Stimulated activated CD4-positive, alpha-beta T cell treated with anti-CD3 and anti-CD28 coated beads, Interleukin-15, amount 100 ng/mL, for 48 hours (primary cell): ENCODE results near the gene TMEM236.

Experiments used
- DNase-seq, 2 donors: peaks; one replicate each; pipeline ENCODE4 v3.0.0-alpha.2; 2020; ENCODE audit warnings: low read depth in 2 of 2

Gene TMEM236

DNA sequence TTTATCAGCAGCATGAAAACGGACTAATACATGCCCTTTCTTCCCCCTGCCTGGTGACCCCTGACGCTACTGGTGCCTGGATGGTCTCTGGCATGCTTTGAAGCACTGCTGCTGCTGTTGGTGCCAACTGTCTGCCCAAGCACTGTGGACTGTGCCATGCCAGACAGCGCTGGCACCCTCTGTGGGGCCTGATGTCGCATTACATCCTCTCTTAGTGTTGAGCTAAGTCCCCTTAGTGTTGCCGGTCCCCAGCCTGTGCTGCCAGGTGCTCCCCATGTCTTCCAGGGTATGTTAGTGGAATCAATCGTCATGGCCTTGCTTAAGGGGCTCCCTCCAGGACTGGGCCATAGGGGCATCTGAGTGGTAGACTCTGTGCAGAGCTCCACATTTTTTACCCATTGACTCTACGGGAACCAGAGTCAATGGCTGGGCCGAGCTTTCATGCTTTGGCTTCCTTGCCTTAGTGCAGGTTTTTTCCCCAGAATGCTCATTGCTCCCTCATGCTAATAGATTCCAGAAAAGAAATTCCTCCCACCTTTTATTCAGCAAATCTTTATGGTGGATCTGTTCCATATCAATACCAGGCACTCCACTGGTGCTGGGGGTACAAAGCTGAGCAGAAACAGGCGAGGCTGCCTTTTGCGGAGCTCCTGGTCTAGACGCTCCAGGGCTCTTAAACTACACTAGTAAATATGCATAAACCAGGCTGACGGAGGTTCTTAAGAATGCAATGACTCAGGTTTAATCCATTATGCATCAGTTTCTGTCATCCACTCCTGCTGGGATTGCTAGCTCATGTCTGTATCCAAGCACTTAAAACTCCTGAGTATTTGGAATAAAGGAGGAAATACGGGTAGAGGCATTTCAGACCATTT, 35.3 kb downstream of the TMEM236 start:
- DNase-seq = no peak

DNA sequence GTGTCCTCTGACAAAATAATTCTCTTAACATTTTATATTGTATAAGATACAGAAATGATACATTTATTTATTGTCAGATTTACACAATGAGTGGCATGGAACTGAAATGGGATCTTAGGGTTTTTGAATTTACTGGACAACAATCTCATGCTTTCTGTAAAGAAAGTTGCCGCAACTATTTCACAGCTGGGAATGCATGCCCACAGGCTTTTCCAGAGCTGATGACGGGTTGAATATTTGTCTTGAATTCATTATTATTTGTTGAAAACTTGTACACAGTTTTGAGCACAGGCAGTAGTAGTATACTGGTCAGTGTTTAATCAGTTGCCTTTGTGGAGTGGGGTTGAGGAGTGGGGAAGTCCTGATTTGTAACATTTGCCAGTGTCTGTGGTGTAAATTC, 36.6 kb downstream of the TMEM236 start:
- DNase-seq = no peak

DNA sequence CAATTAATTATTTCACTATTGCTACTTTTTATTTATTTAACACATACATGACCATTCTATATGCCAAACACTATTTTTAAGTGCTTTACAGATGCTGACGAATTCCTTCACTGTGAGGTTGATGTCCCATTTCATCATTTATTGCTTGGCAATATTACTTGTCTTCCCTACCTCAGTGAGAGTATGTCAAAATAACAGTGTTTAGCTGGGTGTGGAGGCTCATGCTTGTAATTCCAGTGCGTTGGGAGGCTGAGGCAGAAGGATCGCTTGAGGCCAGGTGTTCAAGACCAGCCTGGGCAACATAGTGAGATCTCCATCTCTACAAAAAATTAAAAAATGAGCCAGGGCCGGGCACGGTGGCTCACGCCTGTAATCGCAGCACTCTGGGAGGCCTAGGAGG, 37.4 kb downstream of the TMEM236 start:
- DNase-seq = no peak

DNA sequence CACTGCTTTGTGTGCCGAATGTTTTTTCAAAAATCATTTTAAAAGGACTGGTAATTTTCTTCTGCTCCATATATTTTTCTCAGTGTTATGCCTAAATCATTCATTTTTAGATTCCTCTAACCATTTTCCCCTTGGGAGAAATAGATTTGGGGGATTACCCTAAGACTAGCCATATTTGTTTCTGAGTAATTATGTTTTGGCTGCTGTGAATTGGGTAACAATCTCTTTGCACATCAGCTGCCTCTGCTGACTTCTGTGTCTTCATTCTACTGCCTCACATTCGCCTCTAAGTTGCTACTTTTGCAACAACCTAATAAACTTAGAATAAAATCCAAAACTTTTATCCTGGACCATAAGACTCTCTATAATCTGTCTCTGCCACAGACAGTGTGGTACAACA, 38.6 kb downstream of the TMEM236 start:
- DNase-seq = no peak

DNA sequence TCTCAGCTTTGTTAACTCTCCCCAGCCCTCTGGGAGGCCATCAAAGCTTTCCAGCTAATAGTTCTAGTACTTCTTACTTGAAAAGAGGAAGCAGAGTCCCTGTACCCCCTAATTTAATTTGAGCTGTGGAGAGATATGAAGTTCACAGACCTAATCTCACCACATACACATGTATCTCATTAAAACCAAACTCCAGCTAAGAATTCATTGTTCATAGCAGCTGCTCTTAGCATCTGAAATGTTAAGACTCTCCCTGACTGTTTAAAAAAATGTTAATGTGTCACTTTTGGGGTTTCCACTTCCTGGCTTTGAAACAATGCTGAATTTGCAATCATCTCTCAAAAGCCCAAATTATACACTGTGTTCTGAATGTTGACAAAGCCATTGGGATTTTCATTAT, 41.0 kb downstream of the TMEM236 start:
- no peak for DNase-seq

DNA sequence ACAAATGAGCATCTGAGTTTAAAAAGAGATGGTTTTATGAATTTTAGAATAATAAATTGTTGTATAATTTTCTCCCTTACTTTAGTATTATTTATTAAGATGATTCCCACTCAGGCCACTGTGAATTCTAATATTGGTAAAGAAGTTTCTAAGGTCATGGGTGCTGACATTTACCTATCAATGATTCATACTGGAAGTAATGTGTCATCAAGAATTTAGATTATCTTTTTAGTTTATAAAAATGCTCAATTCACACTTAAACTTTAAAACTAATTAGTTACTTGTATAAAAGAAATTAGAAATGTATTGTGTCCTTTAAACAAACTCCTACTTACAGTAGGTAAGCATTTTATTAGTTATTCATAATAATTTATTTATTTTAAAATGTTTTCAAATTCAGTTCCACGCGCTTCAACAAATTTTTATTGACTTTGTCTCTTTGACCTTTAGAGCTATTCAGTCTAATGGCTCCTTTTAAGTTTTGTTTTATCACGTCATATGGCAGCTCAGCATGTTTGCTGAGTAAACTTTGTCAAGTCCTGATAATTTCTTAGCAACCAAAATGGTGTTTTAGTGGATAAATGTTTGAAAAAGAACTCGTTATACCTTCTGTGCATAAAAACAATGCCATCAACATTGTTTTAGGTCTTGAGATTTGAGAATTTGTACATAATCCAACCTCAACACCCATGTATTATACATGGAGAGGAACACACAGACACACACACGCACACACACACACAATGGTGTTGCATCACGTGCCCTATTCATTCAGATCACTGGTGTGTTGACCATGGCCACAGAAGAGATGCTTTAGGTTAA, 42.0 kb downstream of the TMEM236 start:
- DNase-seq = no peak

DNA sequence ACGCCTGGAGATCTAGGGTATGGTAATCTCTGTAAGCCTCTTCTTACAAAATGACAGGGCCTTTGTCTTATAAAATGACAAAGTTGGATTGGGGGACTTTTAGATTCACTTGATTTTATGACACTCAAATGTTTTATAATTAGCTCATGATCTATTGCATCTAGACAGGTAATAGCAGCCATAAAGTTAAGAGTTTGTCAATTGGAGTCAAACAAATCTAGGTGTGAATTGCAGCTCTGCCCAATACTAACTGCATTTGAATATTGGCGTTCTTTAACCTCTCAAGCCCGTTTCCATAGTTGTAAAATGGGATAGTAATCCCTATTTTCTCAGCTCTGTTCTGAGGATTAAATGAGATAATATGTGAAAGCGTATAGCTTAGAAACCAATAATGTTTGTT, 43.1 kb downstream of the TMEM236 start:
- no peak for DNase-seq

DNA sequence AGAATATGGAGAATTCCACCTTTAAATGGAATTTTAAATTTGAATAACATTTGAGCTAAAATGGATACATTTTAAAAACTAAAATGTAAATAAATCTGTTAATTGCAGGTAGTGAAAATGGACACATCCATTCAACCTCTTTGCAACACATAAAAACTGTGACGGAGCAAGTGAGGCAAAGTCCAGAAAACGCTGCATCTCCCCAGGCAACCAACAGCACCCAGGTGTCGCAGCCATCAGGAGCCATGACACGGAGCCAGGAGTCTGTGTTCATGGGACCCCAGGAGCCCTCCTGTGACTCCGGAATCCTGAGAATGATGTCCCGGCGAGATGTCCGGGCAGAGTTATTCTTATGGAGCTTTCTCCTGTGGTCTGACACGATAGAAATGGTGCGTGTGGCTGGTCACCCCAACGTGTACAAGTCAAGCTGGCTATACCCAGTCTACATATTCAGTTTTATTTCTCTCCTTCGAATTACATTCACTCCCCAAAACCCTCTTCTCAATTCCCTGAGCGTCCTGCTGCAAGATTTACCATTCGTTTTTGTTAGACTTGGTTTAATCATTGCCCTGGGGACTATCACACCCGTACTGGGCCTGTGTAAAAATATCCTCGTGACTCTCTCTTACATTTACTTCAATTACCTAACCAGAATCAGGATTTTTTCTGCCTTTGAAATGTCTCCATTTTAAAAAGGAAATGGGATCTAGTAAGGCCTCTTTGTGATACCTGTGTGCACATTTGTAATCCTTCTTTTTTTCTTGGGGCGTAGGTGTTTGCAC, 44.0 kb downstream of the TMEM236 start:
- DNase-seq = no peak

DNA sequence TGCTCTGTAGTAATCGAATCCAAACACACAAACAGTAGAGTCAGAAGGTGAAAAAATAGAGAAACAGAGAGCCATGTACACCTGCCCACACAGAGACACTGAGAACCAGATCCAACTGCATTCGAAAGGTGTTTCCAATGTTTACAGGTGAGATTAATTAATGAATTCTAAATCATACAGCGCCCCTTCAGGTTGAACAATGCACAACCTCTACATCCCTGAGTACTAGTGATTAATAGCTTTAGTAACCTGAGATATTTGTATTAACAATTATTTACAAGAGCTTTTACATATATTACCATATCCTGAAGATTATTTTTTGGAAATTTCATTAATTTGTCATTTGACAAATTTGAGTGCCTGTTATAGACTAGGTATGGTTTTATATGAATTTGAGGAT, 49.5 kb downstream of the TMEM236 start:
- no peak for DNase-seq

DNA sequence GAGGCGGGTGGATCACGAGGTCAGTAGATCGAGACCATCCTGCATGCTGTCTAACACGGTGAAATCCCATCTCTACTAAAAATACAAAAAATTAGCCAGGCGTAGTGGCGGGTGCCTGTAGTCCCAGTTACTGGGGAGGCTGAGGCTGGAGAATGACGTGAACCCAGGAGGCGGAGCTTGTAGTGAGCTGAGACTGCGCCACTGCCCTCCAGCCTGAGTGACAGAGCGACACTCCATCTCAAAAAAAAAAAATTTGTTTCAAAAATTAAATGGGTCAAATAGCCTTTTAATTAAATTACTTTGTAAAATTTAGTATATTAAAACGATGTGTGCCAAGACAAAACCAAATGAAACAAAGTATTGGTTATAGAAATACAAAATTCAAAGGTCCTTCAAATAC, 50.3 kb downstream of the TMEM236 start:
- DNase-seq = no peak

DNA sequence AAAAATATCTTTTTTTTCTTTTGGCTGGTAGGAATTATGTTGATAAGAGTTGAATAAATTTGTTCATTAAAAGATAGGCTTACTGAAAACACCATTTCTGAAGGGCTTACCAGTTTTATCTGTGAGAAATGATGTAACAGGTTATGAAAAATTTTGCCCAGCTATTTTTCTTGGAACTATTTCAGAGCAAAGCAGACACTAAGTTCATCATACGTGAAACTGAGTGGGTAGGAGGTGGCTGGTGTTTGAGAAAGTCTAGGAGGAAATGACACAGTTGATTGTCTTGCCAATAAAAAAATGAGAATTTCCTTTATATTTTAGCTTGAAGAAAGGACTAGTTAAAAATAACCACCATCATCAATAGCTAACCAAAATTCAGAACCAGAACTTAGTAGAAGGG, 51.0 kb downstream of the TMEM236 start:
- no peak for DNase-seq

DNA sequence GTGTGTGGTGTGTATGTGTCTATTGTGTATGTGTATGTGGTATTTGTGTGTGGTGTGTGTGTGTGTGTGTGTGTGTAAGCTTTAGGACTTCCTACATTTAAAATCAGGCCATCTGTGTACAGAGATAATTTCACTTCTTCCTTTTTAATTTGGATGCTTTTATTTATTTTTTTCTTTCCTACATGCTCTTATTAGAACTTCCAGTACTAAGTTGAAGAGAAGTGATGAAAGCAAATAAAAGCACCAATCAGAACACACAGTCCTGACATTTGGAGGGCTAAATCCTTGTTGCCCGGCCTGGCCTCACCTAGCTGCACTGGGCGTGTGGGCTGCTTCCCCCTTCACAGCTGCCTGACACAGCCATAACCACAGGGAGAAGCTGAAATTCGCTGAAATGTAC, 53.3 kb downstream of the TMEM236 start:
- no peak for DNase-seq

DNA sequence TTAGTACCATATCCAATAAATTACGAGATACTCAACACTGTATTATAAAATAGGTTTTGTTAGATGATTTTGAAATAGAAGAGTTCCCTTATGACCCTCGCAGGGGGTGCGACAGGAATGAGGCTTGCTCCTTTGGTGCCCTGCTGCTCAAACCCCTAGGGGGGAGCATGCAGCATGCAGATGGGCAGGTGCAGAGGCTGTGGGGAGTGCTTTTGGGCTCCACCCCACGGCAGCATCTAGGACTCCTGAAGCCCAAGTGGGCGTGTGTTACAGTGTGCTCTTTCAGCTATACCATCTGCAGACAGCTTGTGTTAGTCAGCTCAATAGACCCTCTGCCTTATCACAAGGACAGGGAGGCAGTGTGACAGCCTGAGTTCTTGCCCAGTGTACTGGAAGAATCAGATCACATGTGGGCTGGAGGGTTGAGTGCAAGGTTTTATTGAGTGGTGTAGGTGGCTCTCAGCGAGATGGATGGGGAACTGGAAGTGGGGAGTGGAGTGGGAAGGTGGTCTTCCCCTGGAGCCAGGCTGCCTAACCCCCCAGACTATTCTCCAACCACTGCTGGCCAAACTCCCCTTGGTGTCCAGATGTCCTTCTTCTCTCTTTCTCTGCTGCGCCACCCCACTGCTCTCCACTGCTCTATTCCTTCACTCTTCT, 54.0 kb downstream of the TMEM236 start:
- peak; percentile 4 to 6 for DNase-seq

DNA sequence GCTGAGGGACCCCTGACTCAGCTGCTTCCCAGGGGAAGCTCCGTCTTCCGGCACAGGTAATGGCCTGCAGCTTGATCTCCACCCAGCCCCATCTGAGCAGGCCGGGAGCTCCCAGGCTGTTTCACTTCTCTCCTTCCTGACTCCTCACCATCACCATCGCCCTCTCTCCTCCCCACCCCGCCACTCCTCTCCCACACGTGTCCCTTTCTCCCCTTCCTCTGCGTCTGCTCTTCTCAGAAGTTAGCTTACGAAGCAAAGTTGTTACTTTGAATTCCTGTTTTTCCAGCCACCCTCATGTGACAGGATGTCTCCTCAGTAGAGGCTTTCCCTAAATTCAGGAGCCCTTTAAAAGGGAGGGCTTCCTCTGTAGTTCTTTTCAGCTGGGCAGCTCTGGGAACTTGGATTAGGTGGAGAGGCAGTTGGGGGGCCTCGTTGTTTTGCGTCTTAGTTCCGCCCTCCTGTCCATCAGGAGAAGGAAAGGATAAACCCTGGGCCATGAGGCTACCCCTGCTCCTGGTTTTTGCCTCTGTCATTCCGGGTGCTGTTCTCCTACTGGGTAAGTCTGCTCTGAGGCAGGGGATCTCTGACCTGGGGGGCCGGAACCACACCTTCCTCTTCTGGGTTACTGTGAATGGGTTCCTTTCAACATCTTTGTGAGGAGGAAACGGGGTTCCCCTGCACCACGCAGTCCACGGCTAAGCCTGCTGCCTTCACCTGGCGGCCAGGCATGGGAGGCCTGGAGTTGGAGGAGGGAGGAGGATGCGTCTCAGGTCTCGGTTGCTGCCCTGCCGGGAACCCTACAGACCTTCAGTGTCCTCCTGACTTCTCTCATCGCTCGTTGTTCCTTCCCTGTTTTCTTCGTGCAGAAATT, 57.2 kb downstream of the TMEM236 start, which contains the start of gene MRC1:
MRC1 (plus strand) TSS at position 378 of the 871 bp plus-strand sequence; CDS start at position 496, 118 bp downstream.
- DNase-seq = no peak

DNA sequence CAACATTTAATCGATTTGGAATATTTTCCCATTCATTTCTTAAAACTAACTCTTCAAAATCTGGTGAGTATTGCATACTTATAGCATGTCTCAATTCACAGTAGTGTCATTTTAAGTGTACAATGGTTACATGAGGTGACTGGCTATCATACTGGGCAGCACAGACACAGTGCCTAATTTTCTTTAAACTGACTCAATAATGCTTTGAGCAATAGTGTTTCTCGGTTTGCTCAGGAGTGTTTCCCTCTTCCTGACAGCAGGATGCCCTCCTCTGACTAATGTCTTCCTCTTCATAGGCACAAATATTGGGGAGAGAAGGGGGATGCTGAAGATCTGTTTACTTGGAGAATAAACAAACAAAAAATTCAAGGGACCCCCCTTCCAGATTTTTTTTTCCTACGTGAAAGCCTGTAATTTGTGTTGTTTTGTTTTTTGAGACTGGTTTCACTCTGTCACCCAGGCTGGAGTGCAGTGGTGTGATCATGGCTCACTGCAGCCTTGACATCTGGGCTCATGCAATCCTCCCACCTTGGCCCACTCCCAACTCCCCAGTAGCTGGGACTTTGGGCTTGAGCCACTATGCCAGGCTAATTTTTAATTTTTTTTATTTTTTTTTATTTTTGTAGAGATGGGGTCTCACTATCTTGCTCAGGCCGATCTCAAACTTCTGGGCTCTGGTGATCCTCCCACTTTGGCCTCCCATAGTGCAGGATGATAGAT, 59.3 kb downstream of the TMEM236 start:
- DNase-seq = no peak

DNA sequence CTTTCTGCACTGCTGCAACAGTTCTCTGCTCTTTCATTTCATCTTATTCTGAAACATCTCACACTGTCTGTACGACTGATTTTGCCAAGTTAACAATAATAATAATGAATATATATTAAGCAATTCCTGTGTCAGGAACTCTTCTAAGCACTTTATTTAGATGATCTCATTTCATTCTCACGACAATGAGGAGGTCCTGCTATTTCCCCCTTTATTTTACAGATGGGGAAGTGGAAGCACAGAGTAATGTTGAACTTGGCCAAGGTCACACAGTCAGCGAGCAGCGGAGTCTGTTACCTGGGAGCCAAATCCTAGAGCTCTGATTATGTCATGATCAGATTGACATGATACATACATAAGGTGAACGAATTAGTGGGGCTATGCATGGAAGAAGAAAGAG, 63.0 kb downstream of the TMEM236 start:
- DNase-seq = no peak

DNA sequence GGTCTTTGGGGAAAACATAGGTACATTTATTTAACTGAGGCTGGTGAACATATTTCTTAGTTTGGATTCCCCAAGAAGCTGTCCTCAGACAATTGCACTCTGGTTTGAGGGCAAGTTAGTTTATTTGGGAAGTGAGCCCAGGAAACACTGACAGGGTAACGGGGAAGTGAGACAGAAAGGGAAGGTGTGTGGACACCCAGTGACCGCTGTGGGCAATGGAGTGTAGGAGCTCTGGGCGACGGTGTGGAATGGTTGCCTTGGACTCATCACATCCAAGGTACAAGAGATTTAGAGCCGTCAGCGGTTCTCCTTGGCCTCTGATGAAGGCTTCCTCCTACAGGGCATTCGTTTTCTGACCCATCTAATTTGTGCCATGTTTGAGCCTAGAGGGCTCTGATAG, 64.2 kb downstream of the TMEM236 start:
- no peak for DNase-seq

DNA sequence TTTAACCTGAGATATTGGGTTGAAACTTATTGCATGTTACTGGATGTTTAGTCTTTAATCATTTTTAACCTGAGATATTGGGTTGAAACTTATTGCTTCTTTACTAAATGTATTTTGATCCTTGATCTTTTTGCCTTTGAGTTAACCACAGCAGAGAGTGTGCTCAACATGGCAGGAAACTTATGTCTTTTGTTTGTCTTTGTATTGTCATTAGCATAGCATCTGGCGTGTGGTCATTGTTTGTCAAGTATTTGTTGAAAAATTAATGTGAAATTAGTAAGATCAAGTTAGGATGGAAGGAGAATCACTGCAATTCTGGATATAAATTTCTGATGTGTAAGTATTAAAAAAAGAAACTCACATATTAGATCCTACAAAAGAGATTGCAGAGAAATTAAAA, 65.3 kb downstream of the TMEM236 start:
- DNase-seq = no peak

DNA sequence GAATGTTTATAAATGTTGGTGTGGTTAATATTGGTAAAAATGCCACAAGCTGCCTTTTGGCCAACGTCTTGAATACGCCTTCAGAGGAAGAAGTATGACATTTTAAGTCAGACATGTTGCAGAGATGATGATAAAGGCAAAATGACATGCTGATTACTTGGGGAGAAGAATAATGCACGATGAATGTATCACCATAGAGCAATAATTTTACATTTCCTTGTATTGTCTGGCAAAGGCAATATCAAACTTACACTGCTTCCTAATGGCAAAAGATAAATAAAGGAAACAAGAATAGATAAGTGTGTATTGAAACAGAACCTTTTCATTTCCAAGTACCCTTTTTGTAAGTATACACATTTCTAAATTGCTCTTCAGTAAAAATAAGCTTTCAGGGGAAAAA, 65.8 kb downstream of the TMEM236 start:
- no peak for DNase-seq

DNA sequence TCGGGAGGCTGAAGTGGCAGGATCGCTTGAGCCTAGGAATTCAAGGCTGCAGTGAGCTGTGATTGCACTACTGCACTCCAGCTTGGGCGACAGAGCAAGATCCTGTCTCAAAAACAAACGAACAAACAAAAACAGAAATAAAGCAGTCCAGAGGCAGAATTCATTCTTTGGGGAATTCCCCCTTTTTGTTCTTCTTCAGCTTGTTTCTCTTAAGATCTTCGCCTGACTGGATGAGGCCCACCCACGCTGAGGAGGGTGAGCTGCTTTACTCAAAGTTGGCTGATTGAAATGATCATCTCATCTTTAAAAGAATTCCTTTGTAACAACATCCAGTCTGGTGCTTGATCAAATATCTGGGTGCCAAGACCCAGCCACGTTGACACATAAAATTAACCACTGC, 67.8 kb downstream of the TMEM236 start:
- no peak for DNase-seq
